Measurements from ENCODE around the gene NUDT19.

- TF ChIP-seq CTCF (IDR thresholded peaks at IDR 0.05) = no peak
- no peak for TF ChIP-seq POLR2A (IDR thresholded peaks at IDR 0.05; ENCODE audit: low read depth)
- TF ChIP-seq POLR2AphosphoS5 (IDR thresholded peaks at IDR 0.05) = no peak
- no peak for TF ChIP-seq EP300 (IDR thresholded peaks at IDR 0.05)
Observed at GRCh38 chr19:32677657-32678056, 14.0 kb upstream of the NUDT19 start.

All from esophagus muscularis mucosa (tissue), 4 donors.